K562 (cell line): ENCODE measurements around the gene OR4D2. TPM values are rescaled to one million over a fixed set of nuclear protein-coding genes. Genes with fewer than 3 reads are reported as not detected.

Experiments
- BMI1 ChIP-seq: fragments of 150-350 bp; IDR thresholded peaks from 2 replicates; pipeline ENCODE4 v1.6.1; 2014; ENCODE audit warnings: low read length
- HDAC1 ChIP-seq, 2 experiments: fragments of 450-650 bp; IDR thresholded peaks; 2 replicates each; pipeline ENCODE4 v1.6.1; 2016 to 2017; ENCODE audit warnings: inconsistent platforms in 1 of 2, mild to moderate bottlenecking in 1 of 2, moderate library complexity in 1 of 2
- MAZ ChIP-seq, 2 experiments: fragments of 450-650 bp in 1 of 2; sonication (generic) in 1 of 2; formaldehyde crosslinking; IDR thresholded peaks in 1 of 2; conservative IDR thresholded peaks in 1 of 2; 2 replicates each; pipeline versions ENCODE4 v1.4.0 to v1.5.0; 2020; ENCODE audit warnings: mild to moderate bottlenecking in 1 of 2, missing genetic modification reagents in 1 of 2
- MYC ChIP-seq, 2 experiments: fragments of 250-450 bp in 1 of 2; sonication (Bioruptor Pico) in 1 of 2; IDR thresholded peaks; 2 replicates each; pipeline versions ENCODE4 v1.5.1 to v1.6.1; 2012 to 2021; ENCODE audit warnings: low read depth in 2 of 2, borderline replicate concordance in 1 of 2, improper control_type of control experiment in 1 of 2, low read length in 1 of 2, mild to moderate bottlenecking in 1 of 2, moderate library complexity in 1 of 2
- NCOA2 ChIP-seq, 2 experiments: fragments of 450-650 bp; IDR thresholded peaks; 2 replicates each; pipeline ENCODE4 v1.6.1; 2018; ENCODE audit warnings: mild to moderate bottlenecking in 2 of 2, moderate library complexity in 1 of 2; ENCODE audit not compliant: partially characterized antibody in 2 of 2
- NFYB ChIP-seq: IDR thresholded peaks from 2 replicates; pipeline ENCODE4 v1.6.1; 2011; ENCODE audit warnings: mild to moderate bottlenecking, moderate library complexity; ENCODE audit not compliant: insufficient read length; ENCODE audit errors: extremely low read depth
- PHF20 ChIP-seq: fragments of 450-650 bp; IDR thresholded peaks from 2 replicates; pipeline ENCODE4 v1.6.1; 2018; ENCODE audit not compliant: partially characterized antibody
- RBM25 ChIP-seq: fragments of 200-400 bp; formaldehyde crosslinking; IDR thresholded peaks from 2 replicates; pipeline ENCODE4 v1.6.1; 2018; ENCODE audit warnings: low read length, low read depth, moderate library complexity; ENCODE audit not compliant: severe bottlenecking
- TARDBP ChIP-seq: fragments of 450-650 bp; IDR thresholded peaks from 2 replicates; pipeline ENCODE4 v1.6.1; 2016
- ZFP36 ChIP-seq: fragments of 150-350 bp; IDR thresholded peaks from 2 replicates; pipeline ENCODE4 v1.6.1; 2018; ENCODE audit warnings: low read length, low read depth; ENCODE audit not compliant: partially characterized antibody
- ZFP91 ChIP-seq: sonication (generic); formaldehyde crosslinking; IDR thresholded peaks from 2 replicates; pipeline ENCODE4 v1.8.0; 2022; ENCODE audit warnings: mild to moderate bottlenecking, missing genetic modification reagents
- ZKSCAN8 ChIP-seq: fragments of 200-800 bp; sonication (Bioruptor generic); IDR thresholded peaks from 2 replicates; pipeline ENCODE4 v1.6.1; 2016; ENCODE audit warnings: missing genetic modification characterization, missing compliant biosample characterization
- ZNF280A ChIP-seq: fragments of 450-650 bp; IDR thresholded peaks from 2 replicates; pipeline ENCODE4 v1.6.1; 2018; ENCODE audit warnings: mild to moderate bottlenecking, low read depth; ENCODE audit not compliant: partially characterized antibody
- ZNF436 ChIP-seq: fragments of 250-450, 450-650 bp; sonication (Bioruptor Pico); formaldehyde crosslinking; IDR thresholded peaks from 2 replicates; pipeline ENCODE4 v1.7.0; 2020; ENCODE audit warnings: mild to moderate bottlenecking
- ZNF764 ChIP-seq: fragments of 250-450 bp; sonication (Bioruptor Pico); IDR thresholded peaks from 2 replicates; pipeline ENCODE4 v1.4.0; 2020; ENCODE audit warnings: low read depth, mild to moderate bottlenecking, moderate library complexity
- polyA plus RNA-seq, 8 experiments: library from polyadenylated mRNA; depleted of rRNA in 4 of 8; stranded (reverse) in 5 of 8; unstranded in 3 of 8; fragments of >200 nt; fragmentation: Nextera tagmentation in 2 of 8; fragmentation: Illumina TruSeq in 1 of 8; extraction: Ambion mirVana in 2 of 8; extraction: Trizol in 1 of 8; gene quantifications; 2 replicates each; pipeline versions ENCODE4 v1.2.1 to v1.2.3, GENCODE V29; 2011 to 2014; ENCODE audit warnings: inconsistent platforms in 1 of 8, missing spikeins in 1 of 8
- total RNA-seq, 7 experiments: library from RNA; depleted of rRNA in 6 of 7; stranded (reverse); fragments of >200 nt in 6 of 7; fragmentation: Illumina TruSeq in 2 of 7; extraction: Trizol in 2 of 7; gene quantifications; 2 replicates each; pipeline versions ENCODE4 v1.2.1 to v1.2.3, GENCODE V29; 2011 to 2021; ENCODE audit warnings: low replicate concordance in 1 of 7
- TF ChIP-seq, protein P1 (sequence below): fragments of 250-450 bp; sonication (Bioruptor Pico); IDR thresholded peaks from 2 replicates; pipeline ENCODE4 v1.4.0; 2020; ENCODE audit warnings: mild to moderate bottlenecking, moderate library complexity, borderline replicate concordance
- TF ChIP-seq, protein P2 (sequence below): fragments of 450-650 bp; formaldehyde crosslinking; IDR thresholded peaks from 2 replicates; pipeline ENCODE4 v1.4.0; 2022; ENCODE audit warnings: missing genetic modification characterization
- TF ChIP-seq, protein P3 (sequence below): fragments of 250-450 bp; sonication (Bioruptor Pico); IDR thresholded peaks from 2 replicates; pipeline ENCODE4 v1.8.0; 2021; ENCODE audit warnings: borderline replicate concordance, mild to moderate bottlenecking, moderate library complexity; ENCODE audit not compliant: poor library complexity, severe bottlenecking

The OR4D2 gene
- total and polyA plus RNA-seq, 9 of the 15 experiments (the other 6 are each of a cell fraction or from before 2014, with no cell fraction given), result not detected

DNA sequence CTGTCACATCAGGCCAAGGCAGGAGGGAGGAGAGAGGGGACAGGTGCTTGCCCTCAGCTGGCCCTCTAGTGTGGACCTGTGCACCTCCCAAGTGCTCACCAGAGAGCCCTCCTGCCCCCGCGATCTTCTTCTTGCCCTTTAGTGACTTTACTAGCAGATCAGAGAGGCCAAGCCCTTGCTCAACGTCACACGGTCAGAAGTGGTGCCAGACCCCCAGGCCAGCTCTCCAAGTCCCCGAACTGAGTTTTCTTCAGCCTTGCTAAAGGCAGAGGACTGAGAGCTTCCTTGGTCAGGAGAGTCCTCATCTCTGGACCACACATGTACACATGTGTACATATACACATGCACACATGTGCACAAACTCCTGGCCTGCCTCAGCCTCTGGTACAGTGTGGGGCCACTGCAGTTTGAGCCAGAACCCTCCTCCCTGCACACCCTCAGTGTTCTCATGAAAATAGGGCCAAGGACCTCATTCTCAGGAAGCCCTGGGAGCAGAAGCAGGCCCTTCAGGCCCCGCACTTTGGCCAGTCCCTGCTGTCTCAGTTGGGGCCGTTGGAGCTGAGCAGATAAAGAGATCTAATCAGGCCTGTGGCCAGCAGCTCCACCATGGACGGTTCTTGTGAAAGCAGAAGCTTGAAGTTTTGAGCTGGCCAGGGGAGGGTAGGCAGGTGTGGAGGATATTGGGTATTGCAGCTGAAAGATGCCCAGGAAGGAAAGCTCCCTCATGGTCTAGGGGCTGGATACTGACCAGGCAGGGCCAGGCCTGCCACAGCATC lies 18.4 kb downstream of the OR4D2 start (continued):
- TF ChIP-seq ZNF280A (no peak), MAZ (CRISPR knock-in tag; conservative IDR thresholded peaks at IDR 0.05 in 1 of 2, IDR thresholded peaks at IDR 0.05 in 1 of 2) (peak; percentile 45 to 67; a peak in 3 of 4 replicates), BMI1 (no peak), RBM25 (no peak), MYC (IDR thresholded peaks at IDR 0.05; ENCODE audit: low read depth, low read length) (peak; percentile 41), MYC (CRISPR knock-in tag; IDR thresholded peaks at IDR 0.05; ENCODE audit: borderline replicate concordance, low read depth) (no peak; the same call in 1 of the 2 replicates), PHF20 (no peak), ZNF764 (CRISPR knock-in tag) (peak; percentile 69; the same call in 1 of the 2 replicates), ZFP91 (CRISPR knock-in tag) (no peak), ZKSCAN8 (CRISPR knock-in tag) (no peak), ZFP36 (peak; percentile 19), TARDBP (no peak), NFYB (no peak), ZNF436 (no peak), NCOA2 (IDR thresholded peaks at IDR 0.05; ENCODE audit: partially characterized antibody in 2 of 2) (no peak), HDAC1 (IDR thresholded peaks at IDR 0.05) (no peak)
- TF ChIP-seq, protein P1, sequence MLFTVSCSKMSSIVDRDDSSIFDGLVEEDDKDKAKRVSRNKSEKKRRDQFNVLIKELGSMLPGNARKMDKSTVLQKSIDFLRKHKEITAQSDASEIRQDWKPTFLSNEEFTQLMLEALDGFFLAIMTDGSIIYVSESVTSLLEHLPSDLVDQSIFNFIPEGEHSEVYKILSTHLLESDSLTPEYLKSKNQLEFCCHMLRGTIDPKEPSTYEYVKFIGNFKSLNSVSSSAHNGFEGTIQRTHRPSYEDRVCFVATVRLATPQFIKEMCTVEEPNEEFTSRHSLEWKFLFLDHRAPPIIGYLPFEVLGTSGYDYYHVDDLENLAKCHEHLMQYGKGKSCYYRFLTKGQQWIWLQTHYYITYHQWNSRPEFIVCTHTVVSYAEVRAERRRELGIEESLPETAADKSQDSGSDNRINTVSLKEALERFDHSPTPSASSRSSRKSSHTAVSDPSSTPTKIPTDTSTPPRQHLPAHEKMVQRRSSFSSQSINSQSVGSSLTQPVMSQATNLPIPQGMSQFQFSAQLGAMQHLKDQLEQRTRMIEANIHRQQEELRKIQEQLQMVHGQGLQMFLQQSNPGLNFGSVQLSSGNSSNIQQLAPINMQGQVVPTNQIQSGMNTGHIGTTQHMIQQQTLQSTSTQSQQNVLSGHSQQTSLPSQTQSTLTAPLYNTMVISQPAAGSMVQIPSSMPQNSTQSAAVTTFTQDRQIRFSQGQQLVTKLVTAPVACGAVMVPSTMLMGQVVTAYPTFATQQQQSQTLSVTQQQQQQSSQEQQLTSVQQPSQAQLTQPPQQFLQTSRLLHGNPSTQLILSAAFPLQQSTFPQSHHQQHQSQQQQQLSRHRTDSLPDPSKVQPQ, result peak; percentile 37; the same call in 1 of the 2 replicates
- TF ChIP-seq, protein P2, sequence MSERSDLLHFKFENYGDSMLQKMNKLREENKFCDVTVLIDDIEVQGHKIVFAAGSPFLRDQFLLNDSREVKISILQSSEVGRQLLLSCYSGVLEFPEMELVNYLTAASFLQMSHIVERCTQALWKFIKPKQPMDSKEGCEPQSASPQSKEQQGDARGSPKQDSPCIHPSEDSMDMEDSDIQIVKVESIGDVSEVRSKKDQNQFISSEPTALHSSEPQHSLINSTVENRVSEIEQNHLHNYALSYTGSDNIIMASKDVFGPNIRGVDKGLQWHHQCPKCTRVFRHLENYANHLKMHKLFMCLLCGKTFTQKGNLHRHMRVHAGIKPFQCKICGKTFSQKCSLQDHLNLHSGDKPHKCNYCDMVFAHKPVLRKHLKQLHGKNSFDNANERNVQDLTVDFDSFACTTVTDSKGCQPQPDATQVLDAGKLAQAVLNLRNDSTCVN (CRISPR knock-in tag), result no peak
- TF ChIP-seq, protein P3, sequence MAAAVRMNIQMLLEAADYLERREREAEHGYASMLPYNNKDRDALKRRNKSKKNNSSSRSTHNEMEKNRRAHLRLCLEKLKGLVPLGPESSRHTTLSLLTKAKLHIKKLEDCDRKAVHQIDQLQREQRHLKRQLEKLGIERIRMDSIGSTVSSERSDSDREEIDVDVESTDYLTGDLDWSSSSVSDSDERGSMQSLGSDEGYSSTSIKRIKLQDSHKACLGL (CRISPR knock-in tag), result no peak
